CD4-positive, alpha-beta T cell (primary cell): ENCODE results near the gene TXNRD2. TPM values are rescaled to one million over a fixed set of nuclear protein-coding genes. Genes with fewer than 3 reads are reported as not detected.

Experiments
- ATAC-seq: fragments of 200-7000 bp; cut with Tn5 transposase; one replicate; pipeline ENCODE4 v1.10.0; 2022; ENCODE audit warnings: mild to moderate bottlenecking; ENCODE audit not compliant: poor library complexity
- CTCF ChIA-PET: fragments of 350-600 bp; sonication (Branson Sonifier 250); formaldehyde crosslinking; loops from one replicate; lab custom pipeline; 2021; ENCODE audit warnings: antibody characterized with exemption, inconsistent platforms; lab: Charles Lee
- POLR2A ChIA-PET: fragments of 350-600 bp; sonication (Branson Sonifier 250); formaldehyde crosslinking; loops from one replicate; lab custom pipeline; 2021; ENCODE audit warnings: antibody characterized with exemption, inconsistent platforms; lab: Charles Lee
- DNase-seq, 14 experiments: peaks; one replicate each; pipeline ENCODE4 v3.0.0-alpha.2; 2013 to 2020; ENCODE audit warnings: mixed read lengths in 2 of 14
- H3K27ac ChIP-seq, 2 donors: one replicate each; pipeline versions ENCODE4 v1.5.1 to v1.7.0; 2013; ENCODE audit warnings: low read length in 2 of 2, low read depth in 1 of 2, mild to moderate bottlenecking in 1 of 2
- H3K27me3 ChIP-seq, 2 experiments: 1 replicate in 1 of 2; 2 replicates in 1 of 2; pipeline versions ENCODE4 v1.6.1 to v1.7.0; 2013; ENCODE audit warnings: low read length in 2 of 2, control low read depth in 1 of 2, mild to moderate bottlenecking in 1 of 2, moderate library complexity in 1 of 2; ENCODE audit not compliant: insufficient read depth in 2 of 2, control insufficient read depth in 1 of 2
- H3K36me3 ChIP-seq: one replicate; pipeline ENCODE4 v1.6.1; 2013; ENCODE audit warnings: low read length, control low read depth; ENCODE audit not compliant: insufficient read depth
- H3K4me1 ChIP-seq: one replicate; pipeline ENCODE4 v1.6.1; 2013; ENCODE audit warnings: low read length, control low read depth; ENCODE audit not compliant: insufficient read depth
- H3K4me3 ChIP-seq: one replicate; pipeline ENCODE4 v1.5.1; 2013; ENCODE audit warnings: mild to moderate bottlenecking, low read length, moderate library complexity
- H3K9me3 ChIP-seq, 2 experiments: 1 replicate in 1 of 2; 2 replicates in 1 of 2; pipeline versions ENCODE4 v1.6.1 to v1.7.0; 2013; ENCODE audit warnings: low read length in 2 of 2, mild to moderate bottlenecking in 2 of 2, control low read depth in 1 of 2, moderate library complexity in 1 of 2; ENCODE audit not compliant: control insufficient read depth in 1 of 2, insufficient read depth in 1 of 2
- H3K27ac Mint-ChIP-seq: one replicate; pipeline ENCODE4 v1.8.0; 2020; ENCODE audit warnings: mixed read lengths
- H3K27me3 Mint-ChIP-seq: one replicate; pipeline ENCODE4 v1.8.0; 2021; ENCODE audit warnings: mixed read lengths
- H3K36me3 Mint-ChIP-seq: one replicate; pipeline ENCODE4 v1.8.0; 2021; ENCODE audit warnings: low read depth, mixed read lengths
- H3K4me1 Mint-ChIP-seq: one replicate; pipeline ENCODE4 v1.8.0; 2021; ENCODE audit warnings: low read depth, mixed read lengths
- H3K4me3 Mint-ChIP-seq: one replicate; pipeline ENCODE4 v1.8.0; 2020; ENCODE audit warnings: mild to moderate bottlenecking, mixed read lengths
- H3K9me3 Mint-ChIP-seq: one replicate; pipeline ENCODE4 v1.8.0; 2020; ENCODE audit warnings: mixed read lengths
- intact Hi-C, 2 experiments: fragments of 100-400 bp; cut with DNase I in 1 of 2; cut with micrococcal nuclease in 1 of 2; formaldehyde crosslinking; loops; one replicate each; pipeline versions ENCODE4 v1.15.1 to v1.9.0; 2023 to 2025; cut with DNase I, micrococcal nuclease
- total RNA-seq, 174 experiments: library from RNA in 2 of 174; stranded (reverse) in 2 of 174; gene quantifications; one replicate each; pipeline ENCODE4 v1.2.3 and lab custom pipeline; 2021 to 2026
- TF ChIP-seq, protein P1 (sequence below): fragments of 200-600 bp; IDR thresholded peaks from one replicate; pipeline ENCODE4 v1.8.0; 2022; ENCODE audit warnings: antibody characterized with exemption, mild to moderate bottlenecking

The TXNRD2 gene
- total RNA-seq, 2 experiments from 2014 or later: 18.6 to 19.5 TPM

GRCh38 chr22:19851291-19852176 is 90.1 kb downstream of the TXNRD2 start:
- Histone ChIP-seq H3K4me1 (peaks cover 63% of the 10 kb centered on the region), H3K27me3 (no peaks in the 10 kb centered on the region), H3K27ac (no peak overlapping the region), H3K9me3 (peaks cover 0 to 8% of the 10 kb centered on the region in 2 experiments), H3K36me3 (peaks cover 35% of the 10 kb centered on the region), H3K4me3 (no peak overlapping the region)
- CTCF ChIA-PET: interaction anchor here (1.1 kb wide), 1 partner anchor 45 kb away, joined by 3 read pairs; no protein-coding TSS in a partner anchor
- Mint-ChIP-seq H3K4me1 (peaks cover 47% of the 10 kb centered on the region), H3K4me3 (peak overlapping the region; percentile 83), H3K27me3 (no peaks in the 10 kb centered on the region), H3K27ac (no peak overlapping the region), H3K9me3 (no peaks in the 10 kb centered on the region), H3K36me3 (peaks cover 69% of the 10 kb centered on the region)
- intact Hi-C loops: loop anchor here in 1 of 2 experiments (10.0 kb wide), 3 partner anchors 163 to 557 kb away; partner anchors contain the start of genes ARVCF, CLTCL1, RANBP1 and TRMT2A
- no peak for DNase-seq
- POLR2A ChIA-PET: interaction anchor here (1.3 kb wide), 1 partner anchor 41 kb away, joined by 5 read pairs; no protein-coding TSS in a partner anchor
- TF ChIP-seq, protein P1, sequence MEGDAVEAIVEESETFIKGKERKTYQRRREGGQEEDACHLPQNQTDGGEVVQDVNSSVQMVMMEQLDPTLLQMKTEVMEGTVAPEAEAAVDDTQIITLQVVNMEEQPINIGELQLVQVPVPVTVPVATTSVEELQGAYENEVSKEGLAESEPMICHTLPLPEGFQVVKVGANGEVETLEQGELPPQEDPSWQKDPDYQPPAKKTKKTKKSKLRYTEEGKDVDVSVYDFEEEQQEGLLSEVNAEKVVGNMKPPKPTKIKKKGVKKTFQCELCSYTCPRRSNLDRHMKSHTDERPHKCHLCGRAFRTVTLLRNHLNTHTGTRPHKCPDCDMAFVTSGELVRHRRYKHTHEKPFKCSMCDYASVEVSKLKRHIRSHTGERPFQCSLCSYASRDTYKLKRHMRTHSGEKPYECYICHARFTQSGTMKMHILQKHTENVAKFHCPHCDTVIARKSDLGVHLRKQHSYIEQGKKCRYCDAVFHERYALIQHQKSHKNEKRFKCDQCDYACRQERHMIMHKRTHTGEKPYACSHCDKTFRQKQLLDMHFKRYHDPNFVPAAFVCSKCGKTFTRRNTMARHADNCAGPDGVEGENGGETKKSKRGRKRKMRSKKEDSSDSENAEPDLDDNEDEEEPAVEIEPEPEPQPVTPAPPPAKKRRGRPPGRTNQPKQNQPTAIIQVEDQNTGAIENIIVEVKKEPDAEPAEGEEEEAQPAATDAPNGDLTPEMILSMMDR: no peak
- no peak for ATAC-seq

DNA sequence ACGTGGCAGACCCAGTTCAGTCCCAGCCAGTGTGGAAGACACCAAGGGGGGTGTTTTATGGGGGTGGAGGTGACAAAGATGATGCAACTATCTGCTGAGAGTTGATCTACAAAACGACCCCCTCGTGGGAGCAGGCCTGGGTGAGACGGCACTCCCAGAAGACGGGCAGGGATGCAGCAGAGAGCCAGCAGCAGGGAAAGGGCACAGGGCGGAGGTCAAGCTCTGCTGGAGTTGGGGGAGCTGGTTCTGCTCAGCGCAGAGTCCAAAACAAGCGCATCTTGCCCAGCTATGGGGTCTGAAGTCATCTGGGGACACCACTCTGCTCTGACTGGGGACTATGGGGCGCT is 90.9 kb downstream of the TXNRD2 start:
- intact Hi-C loops: loop anchor here in 1 of 2 experiments (10.0 kb wide), 3 partner anchors 164 to 556 kb away; partner anchors contain the start of genes ARVCF, CLTCL1, RANBP1 and TRMT2A
- no peak overlapping the region for H3K27ac Mint-ChIP-seq
- Histone ChIP-seq H3K27ac (no peak overlapping the region), H3K4me3 (no peak overlapping the region), H3K9me3 (peaks cover 0 to 8% of the 10 kb centered on the region in 2 experiments), H3K36me3 (peaks cover 35% of the 10 kb centered on the region), H3K4me1 (peaks cover 55% of the 10 kb centered on the region), H3K27me3 (no peaks in the 10 kb centered on the region)
- no peaks in the 10 kb centered on the region for H3K9me3 Mint-ChIP-seq
- TF ChIP-seq, protein P1: no peak
- no peaks in the 10 kb centered on the region for H3K27me3 Mint-ChIP-seq
- CTCF ChIA-PET: interaction anchor here (1.1 kb wide), 1 partner anchor 45 kb away, joined by 3 read pairs; no protein-coding TSS in a partner anchor
- POLR2A ChIA-PET: interaction anchor here (1.3 kb wide), 2 partner anchors 36 to 41 kb away, joined by 4 to 5 read pairs; no protein-coding TSS in a partner anchor
- peaks cover 49% of the 10 kb centered on the region for H3K4me1 Mint-ChIP-seq
- H3K4me3 Mint-ChIP-seq: peak overlapping the region; percentile 69
- peaks cover 69% of the 10 kb centered on the region for H3K36me3 Mint-ChIP-seq
- DNase-seq: no peak
- ATAC-seq: no peak

- intact Hi-C loops: loop anchor here in 1 of 2 experiments (10.0 kb wide), 3 partner anchors 165 to 555 kb away; partner anchors contain the start of genes ARVCF, CLTCL1, RANBP1 and TRMT2A
- no peak overlapping the region for H3K4me3 ChIP-seq
- H3K4me1 Mint-ChIP-seq: peaks cover 51% of the 10 kb centered on the region
- peaks cover 0 to 8% of the 10 kb centered on the region in 2 experiments for H3K9me3 ChIP-seq
- POLR2A ChIA-PET: interaction anchor here (1.3 kb wide), 1 partner anchor 37 kb away, joined by 4 read pairs; no protein-coding TSS in a partner anchor
- H3K4me3 Mint-ChIP-seq: peak overlapping the region; percentile 69
- no peaks in the 10 kb centered on the region for H3K27me3 ChIP-seq
- no peak overlapping the region for H3K27ac Mint-ChIP-seq
- H3K36me3 Mint-ChIP-seq: peaks cover 62% of the 10 kb centered on the region
- no peak for DNase-seq
- no peaks in the 10 kb centered on the region for H3K27me3 Mint-ChIP-seq
- no peak for ATAC-seq
- peaks cover 35% of the 10 kb centered on the region for H3K36me3 ChIP-seq
- TF ChIP-seq, protein P1: no peak
- no peaks in the 10 kb centered on the region for H3K9me3 Mint-ChIP-seq
- CTCF ChIA-PET: no interaction called here
- no peak overlapping the region for H3K27ac ChIP-seq
- peaks cover 54% of the 10 kb centered on the region for H3K4me1 ChIP-seq
These were observed 91.5 kb downstream of the TXNRD2 start for GRCh38 chr22:19849835-19850762.
